GM19463 (cell line): Measurements from ENCODE around the gene SMYD3.
A peak's percentile ranks its signal among the peaks of the same experiment; 100 is the strongest.

Experiments
- ATAC-seq: cut with Tn5 transposase; IDR thresholded peaks from one replicate; pipeline ENCODE4 v1.9.1; 2021; ENCODE audit warnings: mild to moderate bottlenecking, moderate library complexity; ENCODE audit not compliant: unreplicated experiment

Gene SMYD3

GRCh38 chr1:246001837-246002230, 505.2 kb downstream of the SMYD3 start:
- no peak for ATAC-seq

- no peak for ATAC-seq
Measured at GRCh38 chr1:246001142-246001836, 505.8 kb downstream of the SMYD3 start.

- ATAC-seq: no peak
Measured at GRCh38 chr1:246000638-246001015, 506.5 kb downstream of the SMYD3 start.

GRCh38 chr1:245999697-246000637, 507.1 kb downstream of the SMYD3 start:
- ATAC-seq: peak; percentile 86

GRCh38 chr1:245997471-245998258, 509.4 kb downstream of the SMYD3 start:
- ATAC-seq: no peak

- ATAC-seq: no peak
Measured at GRCh38 chr1:245996811-245997210, 510.3 kb downstream of the SMYD3 start.

GRCh38 chr1:245995474-245995873, 511.6 kb downstream of the SMYD3 start:
- ATAC-seq: no peak

- ATAC-seq: no peak
Measured at GRCh38 chr1:245991266-245991665, 515.8 kb downstream of the SMYD3 start.

GRCh38 chr1:245990315-245991022, 516.6 kb downstream of the SMYD3 start:
- ATAC-seq: peak; percentile 94

- ATAC-seq: no peak
Measured at GRCh38 chr1:245988393-245989078, 518.5 kb downstream of the SMYD3 start.

- no peak for ATAC-seq
Measured at GRCh38 chr1:245987997-245988392, 519.1 kb downstream of the SMYD3 start.

GRCh38 chr1:245987577-245987976, 519.5 kb downstream of the SMYD3 start:
- no peak for ATAC-seq

- no peak for ATAC-seq
Measured at GRCh38 chr1:245987219-245987545, 519.9 kb downstream of the SMYD3 start.

GRCh38 chr1:245986404-245987218, 520.5 kb downstream of the SMYD3 start:
- no peak for ATAC-seq

- no peak for ATAC-seq
Measured at GRCh38 chr1:245984390-245985155, 522.5 kb downstream of the SMYD3 start.

- no peak for ATAC-seq
Measured at GRCh38 chr1:245983294-245983967, 523.6 kb downstream of the SMYD3 start.

- ATAC-seq: no peak
Measured at GRCh38 chr1:245979589-245979988, 527.5 kb downstream of the SMYD3 start.

GRCh38 chr1:245978915-245979314, 528.2 kb downstream of the SMYD3 start:
- no peak for ATAC-seq
